Neural cell (in vitro differentiated cells): ENCODE data around the gene BPTF. TPM values are rescaled to one million over a fixed set of nuclear protein-coding genes. Genes with fewer than 3 reads are reported as not detected.

Experiments used
- H2AFZ ChIP-seq: fragments of 200-600, 300-800 bp; sonication (generic), shearing (Covaris generic); 2 replicates; pipeline ENCODE4 v1.6.0; 2014; ENCODE audit warnings: low read depth, mild to moderate bottlenecking, antibody characterized with exemption, low read length, moderate library complexity
- H3F3A ChIP-seq: fragments of 200-600 bp; shearing (Covaris generic); 2 replicates; pipeline ENCODE4 v1.6.1; 2016; ENCODE audit warnings: mild to moderate bottlenecking, moderate library complexity, mixed read lengths, antibody characterized with exemption, low read length; ENCODE audit not compliant: insufficient read depth, poor library complexity, severe bottlenecking
- H3K27ac ChIP-seq: fragments of 200-600, 300-800 bp; sonication (generic), shearing (Covaris generic); 2 replicates; pipeline ENCODE4 v1.5.1; 2014; ENCODE audit warnings: mild to moderate bottlenecking, low read length, moderate library complexity
- H3K27me3 ChIP-seq: fragments of 300-800, 200-600 bp; sonication (generic), shearing (Covaris generic); 2 replicates; pipeline ENCODE4 v1.6.0; 2014; ENCODE audit warnings: mild to moderate bottlenecking, low read depth, low read length, moderate library complexity; ENCODE audit not compliant: insufficient read depth
- H3K36me3 ChIP-seq: fragments of 300-800, 200-600 bp; sonication (generic), shearing (Covaris generic); 2 replicates; pipeline ENCODE4 v1.5.1; 2014; ENCODE audit warnings: mild to moderate bottlenecking, antibody characterized with exemption, low read length, moderate library complexity; ENCODE audit not compliant: insufficient read depth
- H3K4me2 ChIP-seq: fragments of 300-800, 200-600 bp; sonication (generic), shearing (Covaris generic); 2 replicates; pipeline ENCODE4 v1.6.0; 2014; ENCODE audit warnings: mild to moderate bottlenecking, low read length
- H3K4me3 ChIP-seq: fragments of 300-800, 200-600 bp; sonication (generic), shearing (Covaris generic); 2 replicates; pipeline ENCODE4 v1.5.1; 2014; ENCODE audit warnings: mild to moderate bottlenecking, low read length, moderate library complexity
- H3K79me2 ChIP-seq: fragments of 200-600 bp; shearing (Covaris generic); replicated peaks from 2 replicates; pipeline ENCODE4 v1.6.0; 2014; ENCODE audit warnings: mild to moderate bottlenecking, low read length, moderate library complexity; ENCODE audit not compliant: insufficient read depth
- H3K9ac ChIP-seq: fragments of 300-800, 200-600 bp; sonication (generic), shearing (Covaris generic); 2 replicates; pipeline ENCODE4 v1.6.1; 2016; ENCODE audit warnings: mild to moderate bottlenecking, low read length, mixed read lengths
- H3K9me2 ChIP-seq: fragments of 200-600 bp; shearing (Covaris generic); 2 replicates; pipeline ENCODE4 v1.6.1; 2016; ENCODE audit warnings: mild to moderate bottlenecking, low read length, mixed read lengths; ENCODE audit not compliant: insufficient read depth
- H3K9me3 ChIP-seq: fragments of 200-600, 300-800 bp; sonication (generic), shearing (Covaris generic); 2 replicates; pipeline ENCODE4 v1.6.1; 2016; ENCODE audit warnings: mild to moderate bottlenecking, mixed run types, low read length, moderate library complexity, mixed read lengths
- H4K20me1 ChIP-seq: fragments of 200-600 bp; shearing (Covaris generic); 2 replicates; pipeline ENCODE4 v1.6.1; 2016; ENCODE audit warnings: mild to moderate bottlenecking, mixed run types; ENCODE audit not compliant: insufficient read depth
- CTCF ChIP-seq: fragments of 450-650 bp; IDR thresholded peaks from 2 replicates; pipeline ENCODE4 v1.5.1; 2014; ENCODE audit warnings: antibody characterized with exemption, mild to moderate bottlenecking, moderate library complexity; ENCODE audit not compliant: poor library complexity, severe bottlenecking
- EP300 ChIP-seq: fragments of 450-650 bp; conservative IDR thresholded peaks from 2 replicates; pipeline ENCODE4 v1.6.1; 2014; ENCODE audit warnings: antibody characterized with exemption, mild to moderate bottlenecking, moderate library complexity; ENCODE audit not compliant: poor library complexity, severe bottlenecking
- EZH2 ChIP-seq: fragments of 200-600, 300-800 bp; shearing (Covaris generic), sonication (generic); IDR thresholded peaks from 2 replicates; pipeline ENCODE4 v1.6.1; 2014; ENCODE audit warnings: antibody characterized with exemption, low read length, borderline replicate concordance, mild to moderate bottlenecking; ENCODE audit not compliant: insufficient read depth, poor library complexity, severe bottlenecking
- MXI1 ChIP-seq: fragments of 450-650 bp; conservative IDR thresholded peaks from 2 replicates; pipeline ENCODE4 v1.6.1; 2014; ENCODE audit warnings: antibody characterized with exemption, mild to moderate bottlenecking; ENCODE audit not compliant: poor library complexity, severe bottlenecking
- POLR2AphosphoS5 ChIP-seq: IDR thresholded peaks from 2 replicates; pipeline ENCODE4 v1.6.1; 2012
- RAD21 ChIP-seq: fragments of 450-650 bp; conservative IDR thresholded peaks from 2 replicates; pipeline ENCODE4 v1.6.1; 2014; ENCODE audit warnings: antibody characterized with exemption, mild to moderate bottlenecking, moderate library complexity
- REST ChIP-seq: IDR thresholded peaks from 2 replicates; pipeline ENCODE4 v1.6.1; 2012; ENCODE audit warnings: borderline replicate concordance
- SMC3 ChIP-seq: fragments of 450-650 bp; conservative IDR thresholded peaks from 2 replicates; pipeline ENCODE4 v1.6.1; 2014; ENCODE audit warnings: antibody characterized with exemption, mild to moderate bottlenecking, moderate library complexity; ENCODE audit not compliant: poor library complexity
- TAF1 ChIP-seq: IDR thresholded peaks from 2 replicates; pipeline ENCODE4 v1.6.1; 2012; ENCODE audit warnings: low read depth
- polyA plus RNA-seq: library from polyadenylated mRNA; depleted of rRNA; stranded (reverse); fragments of >200 nt; gene quantifications from 2 replicates; pipeline ENCODE4 v1.2.3, GENCODE V29; 2014

The BPTF gene
- polyA plus RNA-seq, 1 donor from 2014 or later = 46.7 TPM

- Histone ChIP-seq H3K27ac (no peak overlapping the region), H3K4me3 (no peak overlapping the region), H3K4me2 (no peak overlapping the region), H3K36me3 (no peaks in the 10 kb centered on the region), H3K9me2 (no peaks in the 10 kb centered on the region), H3K27me3 (no peaks in the 10 kb centered on the region), H3F3A (no peaks in the 10 kb centered on the region), H3K9me3 (no peaks in the 10 kb centered on the region), H2AFZ (no peak overlapping the region), H3K9ac (no peak overlapping the region), H4K20me1 (no peaks in the 10 kb centered on the region), H3K79me2 (no peaks in the 10 kb centered on the region)
- TF ChIP-seq RAD21 (no peak), EP300 (no peak), EZH2 (no peak), TAF1 (no peak), REST (no peak), POLR2AphosphoS5 (no peak), MXI1 (no peak), SMC3 (no peak), CTCF (no peak)
Measured at GRCh38 chr17:68006797-68007196, 181.5 kb downstream of the BPTF start.

GRCh38 chr17:68011199-68011665, 185.9 kb downstream of the BPTF start:
- Histone ChIP-seq H3K79me2 (no peaks in the 10 kb centered on the region), H3K9me2 (no peaks in the 10 kb centered on the region), H4K20me1 (no peaks in the 10 kb centered on the region), H2AFZ (no peak overlapping the region), H3K4me2 (no peak overlapping the region), H3K9me3 (no peaks in the 10 kb centered on the region), H3K27ac (no peak overlapping the region), H3F3A (no peaks in the 10 kb centered on the region), H3K36me3 (no peaks in the 10 kb centered on the region), H3K4me3 (no peak overlapping the region), H3K27me3 (no peaks in the 10 kb centered on the region), H3K9ac (no peak overlapping the region)
- TF ChIP-seq EZH2 (no peak), REST (no peak), POLR2AphosphoS5 (no peak), SMC3 (no peak), MXI1 (no peak), RAD21 (no peak), TAF1 (no peak), EP300 (no peak), CTCF (no peak)
